Ishikawa (cell line): Measurements from ENCODE around the gene SAP25.

Source experiments
- CEBPB ChIP-seq: IDR thresholded peaks from 2 replicates; pipeline ENCODE4 v1.6.1; 2012
- CREB1 ChIP-seq: IDR thresholded peaks from 2 replicates; pipeline ENCODE4 v1.6.1; 2012; ENCODE audit warnings: low read depth
- EGR1 ChIP-seq: IDR thresholded peaks from 2 replicates; pipeline ENCODE4 v1.6.1; 2012
- EP300 ChIP-seq: IDR thresholded peaks from 2 replicates; pipeline ENCODE4 v1.6.1; 2012; ENCODE audit warnings: borderline replicate concordance
- REST ChIP-seq: IDR thresholded peaks from 2 replicates; pipeline ENCODE4 v1.6.1; 2012; ENCODE audit warnings: low read depth, mild to moderate bottlenecking
- YY1 ChIP-seq: IDR thresholded peaks from 2 replicates; pipeline ENCODE4 v1.6.1; 2012; ENCODE audit warnings: low read depth
- ZBTB7A ChIP-seq: IDR thresholded peaks from 2 replicates; pipeline ENCODE4 v1.6.1; 2012; ENCODE audit warnings: low read depth
- TF ChIP-seq, protein P1 (sequence below): IDR thresholded peaks from 2 replicates; pipeline ENCODE4 v1.6.1; 2012

DNA sequence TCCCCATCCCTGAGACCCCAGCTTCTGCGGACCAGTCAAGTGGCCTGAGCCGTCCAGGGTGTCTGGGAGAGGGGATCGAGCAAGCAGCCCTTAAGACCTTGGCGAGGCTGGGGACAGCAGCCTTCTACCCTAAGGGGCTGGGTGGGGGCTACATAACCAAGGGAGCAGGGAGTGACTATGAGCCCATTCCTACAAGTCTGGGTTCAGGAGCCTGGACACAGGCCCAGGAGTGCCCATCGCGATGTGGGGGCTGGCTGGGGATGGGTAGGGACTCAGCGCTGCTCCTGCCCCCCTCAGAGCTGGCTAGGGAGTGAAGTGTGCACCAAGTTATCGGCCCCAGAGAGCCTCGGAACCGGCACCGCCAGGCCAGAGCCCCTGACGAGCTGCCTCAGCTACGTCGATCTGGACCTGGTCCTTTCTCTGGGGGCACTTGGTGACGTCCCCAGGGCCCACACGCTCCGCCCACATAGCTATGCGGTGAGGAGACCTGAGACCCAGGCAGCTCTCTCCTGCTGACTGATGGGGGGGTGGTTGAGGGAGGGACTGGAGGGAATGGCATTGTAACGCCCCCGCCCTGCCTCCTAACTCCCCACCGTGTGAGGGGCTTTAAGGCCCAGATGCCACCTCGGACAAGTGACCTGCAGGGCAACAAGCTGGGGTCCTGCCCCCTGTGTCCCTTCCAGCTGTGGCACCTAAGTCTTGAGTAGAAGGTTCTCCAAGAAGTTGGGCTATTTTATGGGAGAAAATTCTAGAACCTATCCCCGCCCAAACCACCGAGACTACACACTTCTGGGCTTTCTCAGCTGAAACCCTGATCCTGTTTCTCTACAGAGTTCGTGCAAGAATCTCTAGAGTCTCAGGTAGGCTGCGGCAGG is 2.5 kb downstream of the SAP25 start:
- TF ChIP-seq YY1 (no peak), REST (no peak), EP300 (no peak), ZBTB7A (0 out of 2 replicates have a peak, but pooled peaks have one; percentile 1), CEBPB (no peak), EGR1 (no peak), CREB1 (no peak)
- TF ChIP-seq, protein P1, sequence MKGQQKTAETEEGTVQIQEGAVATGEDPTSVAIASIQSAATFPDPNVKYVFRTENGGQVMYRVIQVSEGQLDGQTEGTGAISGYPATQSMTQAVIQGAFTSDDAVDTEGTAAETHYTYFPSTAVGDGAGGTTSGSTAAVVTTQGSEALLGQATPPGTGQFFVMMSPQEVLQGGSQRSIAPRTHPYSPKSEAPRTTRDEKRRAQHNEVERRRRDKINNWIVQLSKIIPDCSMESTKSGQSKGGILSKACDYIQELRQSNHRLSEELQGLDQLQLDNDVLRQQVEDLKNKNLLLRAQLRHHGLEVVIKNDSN, result no peak
